ENCODE results near the gene UPK3A. TPM values are rescaled to one million over a fixed set of nuclear protein-coding genes. Genes with fewer than 3 reads are reported as not detected.

UPK3A gene
- total RNA-seq, 1 donor from 2014 or later, result not detected

GRCh38 chr22:45308957-45309421 is 24.2 kb downstream of the UPK3A start:
- Mint-ChIP-seq H3K9me3 (ENCODE audit: unreplicated experiment) (no peaks in the 10 kb centered on the region), H3K36me3 (ENCODE audit: low read depth, unreplicated experiment) (peaks cover 4% of the 10 kb centered on the region), H3K4me3 (ENCODE audit: unreplicated experiment) (peak overlapping the region; percentile 82), H3K27me3 (ENCODE audit: low read depth, unreplicated experiment) (peaks cover 7% of the 10 kb centered on the region), H3K4me1 (ENCODE audit: low read depth, unreplicated experiment) (peaks cover 13% of the 10 kb centered on the region), H3K27ac (ENCODE audit: unreplicated experiment) (peak overlapping the region; percentile 84)
- Histone ChIP-seq H4K20me1 (ENCODE audit: insufficient read depth, low read length) (peaks cover 19% of the 10 kb centered on the region), H3K79me2 (ENCODE audit: insufficient read depth, low read length) (peaks cover 31% of the 10 kb centered on the region), H3K27me3 (ENCODE audit: insufficient read depth, low read length) (no peaks in the 10 kb centered on the region), H3K4me2 (ENCODE audit: low read length) (peak overlapping the region; percentile 100), H3K9me3 (ENCODE audit: insufficient read depth, low read depth, low read length) (no peaks in the 10 kb centered on the region), H3K9ac (ENCODE audit: low read length) (peak overlapping the region; percentile 90), H2AFZ (ENCODE audit: low read depth, low read length) (peak overlapping the region; percentile 100), H3K36me3 (ENCODE audit: insufficient read depth, low read length) (no peaks in the 10 kb centered on the region), H3K4me1 (ENCODE audit: insufficient read depth, low read length) (peaks cover 12% of the 10 kb centered on the region), H3K27ac (ENCODE audit: low read depth, low read length) (peak overlapping the region; percentile 40), H3K4me3 (ENCODE audit: insufficient read depth, low read depth, low read length) (peak overlapping the region; percentile 65)
- FAIRE-seq (no peak), DNase-seq (ENCODE audit: low read depth) (no peak)
- TF ChIP-seq, protein P1, sequence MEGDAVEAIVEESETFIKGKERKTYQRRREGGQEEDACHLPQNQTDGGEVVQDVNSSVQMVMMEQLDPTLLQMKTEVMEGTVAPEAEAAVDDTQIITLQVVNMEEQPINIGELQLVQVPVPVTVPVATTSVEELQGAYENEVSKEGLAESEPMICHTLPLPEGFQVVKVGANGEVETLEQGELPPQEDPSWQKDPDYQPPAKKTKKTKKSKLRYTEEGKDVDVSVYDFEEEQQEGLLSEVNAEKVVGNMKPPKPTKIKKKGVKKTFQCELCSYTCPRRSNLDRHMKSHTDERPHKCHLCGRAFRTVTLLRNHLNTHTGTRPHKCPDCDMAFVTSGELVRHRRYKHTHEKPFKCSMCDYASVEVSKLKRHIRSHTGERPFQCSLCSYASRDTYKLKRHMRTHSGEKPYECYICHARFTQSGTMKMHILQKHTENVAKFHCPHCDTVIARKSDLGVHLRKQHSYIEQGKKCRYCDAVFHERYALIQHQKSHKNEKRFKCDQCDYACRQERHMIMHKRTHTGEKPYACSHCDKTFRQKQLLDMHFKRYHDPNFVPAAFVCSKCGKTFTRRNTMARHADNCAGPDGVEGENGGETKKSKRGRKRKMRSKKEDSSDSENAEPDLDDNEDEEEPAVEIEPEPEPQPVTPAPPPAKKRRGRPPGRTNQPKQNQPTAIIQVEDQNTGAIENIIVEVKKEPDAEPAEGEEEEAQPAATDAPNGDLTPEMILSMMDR (IDR thresholded peaks at IDR 0.05; ENCODE audit: insufficient read depth, low read depth, low read length), result no peak
- TF ChIP-seq EZH2 (IDR thresholded peaks at IDR 0.05; ENCODE audit: insufficient read depth, low read length), result no peak

DNA sequence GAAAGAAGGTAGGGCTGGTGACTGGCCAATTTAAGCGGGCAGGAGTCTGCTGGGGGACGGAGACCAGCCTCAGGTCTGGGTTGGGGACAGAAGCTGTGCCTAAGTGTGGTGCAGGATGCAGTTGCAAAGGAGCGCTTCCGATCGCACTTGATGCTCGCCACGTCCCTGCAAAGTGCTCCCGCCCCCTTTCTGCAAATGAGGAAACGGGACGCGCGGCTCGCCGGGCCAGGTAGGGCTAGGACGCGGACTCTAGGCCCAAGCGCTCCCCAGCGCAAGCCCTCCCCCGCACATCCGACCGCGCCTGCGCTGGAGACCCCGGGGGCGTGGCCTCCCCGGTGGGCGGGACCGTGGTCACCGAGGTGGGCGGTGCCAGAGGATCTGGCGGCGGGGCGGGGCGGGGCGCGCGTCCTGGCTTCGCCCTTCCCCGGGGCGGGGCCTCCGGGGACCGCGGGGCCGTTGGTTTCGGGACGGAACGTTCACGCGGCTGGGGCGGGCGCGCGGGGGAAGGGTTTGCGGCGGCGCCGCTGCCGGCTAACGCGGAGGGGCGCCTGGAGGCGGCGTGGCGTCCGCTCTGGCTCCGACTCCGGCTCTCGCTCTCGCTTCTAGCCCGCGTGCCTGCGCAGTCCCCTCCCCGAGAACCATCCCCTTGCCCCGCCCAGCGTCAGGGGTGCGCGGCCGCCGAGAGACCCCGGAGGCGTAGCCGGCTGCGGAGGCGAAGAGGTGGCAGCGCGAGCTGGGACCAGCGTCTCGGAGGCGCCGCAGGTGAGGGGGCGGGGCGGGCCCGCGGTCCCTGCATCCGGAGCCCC is 24.9 kb downstream of the UPK3A start, which contains the start of gene FAM118A:
TSS of gene FAM118A (plus strand) at position 513 of the 806 bp plus-strand sequence. CDS start 12,446 bp downstream, outside the sequence.
- H3K4me3 Mint-ChIP-seq (ENCODE audit: unreplicated experiment), result peak within 1 kb of the TSS; percentile 85
- peak within 1 kb of the TSS; percentile 84 for H3K27ac Mint-ChIP-seq (ENCODE audit: unreplicated experiment)
- FAIRE-seq (no peak), DNase-seq (ENCODE audit: low read depth) (peak; percentile 66)
- H4K20me1 ChIP-seq (ENCODE audit: insufficient read depth, low read length), result peaks cover 25% of the 10 kb centered on the region
- peak within 1 kb of the TSS; percentile 90 for H3K9ac ChIP-seq (ENCODE audit: low read length)
- peak within 1 kb of the TSS; percentile 100 for H3K4me2 ChIP-seq (ENCODE audit: low read length)
- peaks cover 13% of the 10 kb centered on the region for H3K4me1 Mint-ChIP-seq (ENCODE audit: low read depth, unreplicated experiment)
- peak within 1 kb of the TSS; percentile 100 for H2AFZ ChIP-seq (ENCODE audit: low read depth, low read length)
- peak within 1 kb of the TSS; percentile 77 for H3K4me3 ChIP-seq (ENCODE audit: insufficient read depth, low read depth, low read length)
- TF ChIP-seq EZH2 (IDR thresholded peaks at IDR 0.05; ENCODE audit: insufficient read depth, low read length), result no peak
- H3K27me3 ChIP-seq (ENCODE audit: insufficient read depth, low read length), result no peaks in the 10 kb centered on the region
- peaks cover 7% of the 10 kb centered on the region for H3K27me3 Mint-ChIP-seq (ENCODE audit: low read depth, unreplicated experiment)
- no peaks in the 10 kb centered on the region for H3K9me3 Mint-ChIP-seq (ENCODE audit: unreplicated experiment)
- H3K36me3 ChIP-seq (ENCODE audit: insufficient read depth, low read length), result no peaks in the 10 kb centered on the region
- peaks cover 4% of the 10 kb centered on the region for H3K36me3 Mint-ChIP-seq (ENCODE audit: low read depth, unreplicated experiment)
- H3K4me1 ChIP-seq (ENCODE audit: insufficient read depth, low read length), result peaks cover 12% of the 10 kb centered on the region
- H3K27ac ChIP-seq (ENCODE audit: low read depth, low read length), result peak within 1 kb of the TSS; percentile 62
- no peaks in the 10 kb centered on the region for H3K9me3 ChIP-seq (ENCODE audit: insufficient read depth, low read depth, low read length)
- H3K79me2 ChIP-seq (ENCODE audit: insufficient read depth, low read length), result peaks cover 37% of the 10 kb centered on the region

- FAIRE-seq (no peak), DNase-seq (ENCODE audit: low read depth) (no peak)
- peaks cover 28% of the 10 kb centered on the region for H4K20me1 ChIP-seq (ENCODE audit: insufficient read depth, low read length)
- peaks cover 12% of the 10 kb centered on the region for H3K4me1 ChIP-seq (ENCODE audit: insufficient read depth, low read length)
- H3K9ac ChIP-seq (ENCODE audit: low read length), result peak overlapping the region; percentile 90
- H3K27me3 ChIP-seq (ENCODE audit: insufficient read depth, low read length), result no peaks in the 10 kb centered on the region
- peak overlapping the region; percentile 100 for H3K4me2 ChIP-seq (ENCODE audit: low read length)
- Mint-ChIP-seq H3K4me3 (ENCODE audit: unreplicated experiment) (peak overlapping the region; percentile 85), H3K36me3 (ENCODE audit: low read depth, unreplicated experiment) (peaks cover 4% of the 10 kb centered on the region), H3K4me1 (ENCODE audit: low read depth, unreplicated experiment) (peaks cover 13% of the 10 kb centered on the region), H3K27me3 (ENCODE audit: low read depth, unreplicated experiment) (peaks cover 7% of the 10 kb centered on the region), H3K9me3 (ENCODE audit: unreplicated experiment) (no peaks in the 10 kb centered on the region), H3K27ac (ENCODE audit: unreplicated experiment) (no peak overlapping the region)
- H2AFZ ChIP-seq (ENCODE audit: low read depth, low read length), result peak overlapping the region; percentile 70
- peaks cover 45% of the 10 kb centered on the region for H3K79me2 ChIP-seq (ENCODE audit: insufficient read depth, low read length)
- no peak overlapping the region for H3K27ac ChIP-seq (ENCODE audit: low read depth, low read length)
- H3K9me3 ChIP-seq (ENCODE audit: insufficient read depth, low read depth, low read length), result no peaks in the 10 kb centered on the region
- H3K4me3 ChIP-seq (ENCODE audit: insufficient read depth, low read depth, low read length), result peak overlapping the region; percentile 77
- no peaks in the 10 kb centered on the region for H3K36me3 ChIP-seq (ENCODE audit: insufficient read depth, low read length)
- TF ChIP-seq EZH2 (IDR thresholded peaks at IDR 0.05; ENCODE audit: insufficient read depth, low read length), result no peak
- TF ChIP-seq, protein P1 (IDR thresholded peaks at IDR 0.05; ENCODE audit: insufficient read depth, low read depth, low read length), result no peak
Observed at GRCh38 chr22:45310331-45310976, 25.7 kb downstream of the UPK3A start.
